Measurements from ENCODE around the gene TRABD2B.

DNA sequence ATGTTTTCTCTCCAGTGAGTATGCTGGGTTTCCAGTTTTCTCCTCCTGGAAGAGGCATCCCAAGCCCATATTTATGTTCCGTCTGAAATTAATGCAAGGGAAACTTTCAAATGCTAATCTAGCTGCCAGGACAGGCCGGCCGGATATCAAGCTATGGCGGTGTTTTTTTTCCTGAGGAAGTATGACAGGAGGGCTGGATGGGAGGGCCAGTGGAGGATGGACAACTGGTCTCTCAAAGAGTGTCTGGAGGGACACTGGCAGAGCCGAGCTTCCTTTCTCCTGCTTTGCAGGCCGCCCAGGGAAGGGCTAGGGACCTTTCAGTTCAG, 212.7 kb downstream of the TRABD2B start:
- no peak for TF ChIP-seq POLR2A (IDR thresholded peaks at IDR 0.05)
- no peak for TF ChIP-seq EP300 (IDR thresholded peaks at IDR 0.05)
- TF ChIP-seq, protein P1, sequence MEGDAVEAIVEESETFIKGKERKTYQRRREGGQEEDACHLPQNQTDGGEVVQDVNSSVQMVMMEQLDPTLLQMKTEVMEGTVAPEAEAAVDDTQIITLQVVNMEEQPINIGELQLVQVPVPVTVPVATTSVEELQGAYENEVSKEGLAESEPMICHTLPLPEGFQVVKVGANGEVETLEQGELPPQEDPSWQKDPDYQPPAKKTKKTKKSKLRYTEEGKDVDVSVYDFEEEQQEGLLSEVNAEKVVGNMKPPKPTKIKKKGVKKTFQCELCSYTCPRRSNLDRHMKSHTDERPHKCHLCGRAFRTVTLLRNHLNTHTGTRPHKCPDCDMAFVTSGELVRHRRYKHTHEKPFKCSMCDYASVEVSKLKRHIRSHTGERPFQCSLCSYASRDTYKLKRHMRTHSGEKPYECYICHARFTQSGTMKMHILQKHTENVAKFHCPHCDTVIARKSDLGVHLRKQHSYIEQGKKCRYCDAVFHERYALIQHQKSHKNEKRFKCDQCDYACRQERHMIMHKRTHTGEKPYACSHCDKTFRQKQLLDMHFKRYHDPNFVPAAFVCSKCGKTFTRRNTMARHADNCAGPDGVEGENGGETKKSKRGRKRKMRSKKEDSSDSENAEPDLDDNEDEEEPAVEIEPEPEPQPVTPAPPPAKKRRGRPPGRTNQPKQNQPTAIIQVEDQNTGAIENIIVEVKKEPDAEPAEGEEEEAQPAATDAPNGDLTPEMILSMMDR (IDR thresholded peaks at IDR 0.05): no peak

All from upper lobe of left lung (tissue), 4 donors.